CD8-positive, alpha-beta memory T cell (primary cell): ENCODE data around the gene ERMAP. TPM values are rescaled to one million over a fixed set of nuclear protein-coding genes. Genes with fewer than 3 reads are reported as not detected.
"Not testable (repeated sequence)": the region's sequence is repeated elsewhere in the genome, so short reads cannot be mapped to it uniquely, and the experiment has no call there.

Source experiments
- CTCF ChIA-PET: fragments of 350-600 bp; sonication (Branson Sonifier 250); formaldehyde crosslinking; loops from one replicate; lab custom pipeline; 2021; ENCODE audit warnings: antibody characterized with exemption; lab: Charles Lee
- POLR2A ChIA-PET: fragments of 350-600 bp; sonication (Branson Sonifier 250); formaldehyde crosslinking; loops from one replicate; lab custom pipeline; 2021; ENCODE audit warnings: antibody characterized with exemption; lab: Charles Lee
- DNase-seq, 5 donors: peaks; one replicate each; pipeline versions ENCODE4 v3.0.0 to v3.0.0-alpha.2; 2020 to 2022; ENCODE audit warnings: mixed read lengths in 1 of 5
- H3K27ac ChIP-seq: one replicate; pipeline ENCODE4 v1.7.0; 2013; ENCODE audit warnings: low read depth, mild to moderate bottlenecking, low read length, moderate library complexity
- H3K27me3 ChIP-seq: 2 replicates; pipeline ENCODE4 v1.7.0; 2013; ENCODE audit warnings: low read length, mild to moderate bottlenecking; ENCODE audit not compliant: insufficient read depth, poor library complexity, severe bottlenecking
- H3K36me3 ChIP-seq: 2 replicates; pipeline ENCODE4 v1.7.0; 2013; ENCODE audit warnings: mild to moderate bottlenecking, low read length, moderate library complexity; ENCODE audit not compliant: insufficient read depth
- H3K4me1 ChIP-seq: 2 replicates; pipeline ENCODE4 v1.7.0; 2013; ENCODE audit warnings: mild to moderate bottlenecking, low read length, moderate library complexity; ENCODE audit not compliant: insufficient read depth
- H3K4me3 ChIP-seq: 2 replicates; pipeline ENCODE4 v1.7.0; 2013; ENCODE audit warnings: mild to moderate bottlenecking, low read length
- H3K9me3 ChIP-seq: 2 replicates; pipeline ENCODE4 v1.7.0; 2013; ENCODE audit warnings: mild to moderate bottlenecking, low read length
- H3K27ac Mint-ChIP-seq, 8 donors: one replicate each; pipeline ENCODE4 v1.8.0; 2020 to 2021; ENCODE audit warnings: mixed read lengths in 8 of 8, mild to moderate bottlenecking in 6 of 8, inconsistent platforms in 3 of 8, moderate library complexity in 3 of 8
- H3K27me3 Mint-ChIP-seq, 2 donors: one replicate each; pipeline ENCODE4 v1.8.0; 2020 to 2021; ENCODE audit warnings: mixed read lengths in 2 of 2, mild to moderate bottlenecking in 1 of 2, moderate library complexity in 1 of 2
- H3K36me3 Mint-ChIP-seq, 3 donors: one replicate each; pipeline ENCODE4 v1.8.0; 2020 to 2021; ENCODE audit warnings: mixed read lengths in 3 of 3, inconsistent platforms in 1 of 3, mild to moderate bottlenecking in 1 of 3
- H3K4me1 Mint-ChIP-seq, 3 donors: one replicate each; pipeline ENCODE4 v1.8.0; 2020 to 2021; ENCODE audit warnings: mixed read lengths in 3 of 3, inconsistent platforms in 1 of 3, mild to moderate bottlenecking in 1 of 3
- H3K4me3 Mint-ChIP-seq, 7 donors: one replicate each; pipeline ENCODE4 v1.8.0; 2020 to 2021; ENCODE audit warnings: mixed read lengths in 7 of 7, mild to moderate bottlenecking in 6 of 7, moderate library complexity in 4 of 7, inconsistent platforms in 2 of 7
- H3K9me3 Mint-ChIP-seq, 5 donors: one replicate each; pipeline ENCODE4 v1.8.0; 2020 to 2022; ENCODE audit warnings: mixed read lengths in 5 of 5, mild to moderate bottlenecking in 3 of 5, moderate library complexity in 2 of 5, inconsistent platforms in 1 of 5
- polyA plus RNA-seq: library from polyadenylated mRNA; unstranded; fragments of 300-500 nt; fragmentation: Illumina TruSeq; gene quantifications from one replicate; pipeline ENCODE4 v1.2.3, GENCODE V29; 2021
- total RNA-seq, 2 experiments: library from RNA; stranded (reverse); gene quantifications; one replicate each; pipeline ENCODE4 v1.2.3, GENCODE V29; 2021

The ERMAP gene
- total and polyA plus RNA-seq, 3 experiments from 2014 or later, result 3.1 to 3.6 (median 3.5) TPM

DNA sequence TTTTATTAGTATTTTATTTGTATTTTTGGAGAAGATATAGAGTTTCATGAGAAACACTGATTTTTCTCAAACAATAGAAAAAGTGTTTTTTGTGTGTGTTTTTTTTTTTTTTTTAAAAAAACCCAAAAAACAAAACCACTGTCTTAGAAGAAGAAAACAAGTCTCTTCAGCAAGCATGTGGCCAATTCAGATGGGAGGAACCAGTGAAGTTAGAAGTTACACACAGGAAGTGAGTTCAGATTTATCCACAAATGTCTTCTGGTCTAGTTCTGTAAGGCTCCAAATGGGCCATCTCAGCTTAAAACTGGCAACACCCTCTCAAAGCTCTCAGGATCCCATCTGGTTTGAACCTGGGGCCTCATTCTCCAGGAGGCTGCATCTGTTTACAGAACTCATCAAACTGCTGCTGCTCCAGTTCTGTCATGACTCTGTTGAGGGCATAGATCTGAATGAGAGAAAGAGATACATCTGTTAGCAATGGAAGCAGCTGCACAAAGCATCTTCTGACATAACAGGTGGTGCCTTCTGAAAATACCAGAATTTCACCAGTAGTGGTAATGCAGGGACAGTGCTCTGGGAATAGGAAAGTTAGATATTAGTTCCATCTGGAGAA, 9.8 kb upstream of the ERMAP start:
- Histone ChIP-seq H3K36me3 (peaks cover 3% of the 10 kb centered on the region), H3K27me3 (no peaks in the 10 kb centered on the region), H3K9me3 (no peaks in the 10 kb centered on the region), H3K4me3 (no peak overlapping the region), H3K4me1 (no peaks in the 10 kb centered on the region), H3K27ac (no peak overlapping the region)
- POLR2A ChIA-PET, result no interaction called here
- H3K9me3 Mint-ChIP-seq, result no peaks in the 10 kb centered on the region
- no peak for DNase-seq
- CTCF ChIA-PET, result interaction anchor here (1.2 kb wide), 1 partner anchor 22 kb away, joined by 3 read pairs; the partner anchor contains the start of gene TMEM269
- H3K4me1 Mint-ChIP-seq, result peaks cover 4 to 13% (median 12%) of the 10 kb centered on the region in 3 donors
- peak overlapping the region in 1 of 8 donors; percentile 24 for H3K27ac Mint-ChIP-seq
- H3K27me3 Mint-ChIP-seq, result no peaks in the 10 kb centered on the region
- peaks cover 0 to 33% (median 8%) of the 10 kb centered on the region in 3 donors for H3K36me3 Mint-ChIP-seq
- no peak overlapping the region for H3K4me3 Mint-ChIP-seq

DNA sequence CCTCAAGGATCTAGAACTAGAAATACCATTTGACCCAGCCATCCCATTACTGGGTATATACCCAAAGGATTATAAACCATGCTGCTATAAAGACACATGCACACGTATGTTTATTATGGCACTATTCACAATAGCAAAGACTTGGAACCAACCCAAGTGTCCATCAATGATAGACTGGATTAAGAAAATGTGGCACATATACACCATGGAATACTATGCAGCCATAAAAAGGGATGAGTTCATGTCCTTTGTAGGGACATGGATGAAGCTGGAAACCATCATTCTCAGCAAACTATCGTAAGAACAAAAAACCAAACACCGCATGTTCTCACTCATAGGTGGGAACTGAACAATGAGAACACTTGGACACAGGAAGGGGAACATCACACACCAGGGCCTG, 2.1 kb upstream of the ERMAP start:
- H3K9me3 Mint-ChIP-seq, H3K27me3 ChIP-seq, H3K27ac ChIP-seq, POLR2A ChIA-PET, H3K27me3 Mint-ChIP-seq, DNase-seq, H3K36me3 ChIP-seq, H3K9me3 ChIP-seq, CTCF ChIA-PET, H3K4me3 ChIP-seq: not testable (repeated sequence)
- Mint-ChIP-seq H3K36me3 (peaks cover 0 to 18% (median 3%) of the 10 kb centered on the region in 3 donors), H3K27ac (peak overlapping the region in 1 of 8 donors; percentile 42), H3K4me1 (peaks cover 18 to 28% (median 26%) of the 10 kb centered on the region in 3 donors), H3K4me3 (peak overlapping the region in 1 of 7 donors; percentile 65)
- peaks cover 10% of the 10 kb centered on the region for H3K4me1 ChIP-seq

DNA sequence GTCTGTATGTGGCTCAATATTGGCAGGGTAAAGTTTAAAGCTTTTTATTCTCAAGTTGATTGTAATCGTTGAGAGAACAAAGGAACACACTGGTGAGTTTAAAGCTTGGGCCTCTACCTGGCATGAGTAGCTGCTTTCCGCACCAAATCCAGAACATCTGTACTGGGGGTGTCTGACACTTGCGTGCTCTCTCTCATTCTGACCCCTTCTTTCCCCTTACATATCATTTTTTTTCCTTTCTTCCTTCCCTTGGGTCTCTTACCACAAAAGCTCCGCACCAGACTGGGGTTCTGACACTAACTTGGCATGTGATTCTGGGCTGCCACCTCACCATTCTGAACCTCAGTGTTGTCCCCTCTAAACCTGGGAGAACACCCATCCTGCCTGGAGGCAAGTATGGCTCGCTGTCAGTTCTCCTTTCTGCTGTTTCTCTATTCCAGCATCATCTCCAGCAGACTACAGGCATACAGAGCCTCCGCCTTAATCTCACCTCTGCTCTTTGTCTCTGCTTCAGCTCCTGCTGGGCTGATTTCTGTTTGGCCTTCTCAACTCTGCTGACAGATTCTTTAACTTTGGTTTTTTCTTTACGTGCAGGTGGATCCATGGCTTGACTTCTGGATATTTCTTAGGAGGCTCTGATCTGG, 859 bp upstream of the ERMAP start:
- ChIA-PET CTCF (interaction anchor here (1.0 to 2.8 kb wide), 3 partner anchors 31 to 482 kb away, joined by 3 to 14 read pairs (median 3); partner anchors contain the start of genes P3H1 and ZNF691), POLR2A (interaction anchor here (1.2 to 3.6 kb wide), 3 partner anchors 31 to 158 kb away, joined by 3 to 30 read pairs (median 7); partner anchors contain the start of genes C1orf50, P3H1, PPIH and ZNF691)
- Histone ChIP-seq H3K36me3 (peaks cover 3% of the 10 kb centered on the region), H3K27ac (peak overlapping the region; percentile 76), H3K4me1 (peaks cover 10% of the 10 kb centered on the region), H3K27me3 (no peaks in the 10 kb centered on the region), H3K4me3 (peak overlapping the region; percentile 60), H3K9me3 (no peaks in the 10 kb centered on the region)
- DNase-seq, result peak in 3 of 5 donors; percentile 2 to 28 (median 3)
- Mint-ChIP-seq H3K9me3 (no peaks in the 10 kb centered on the region), H3K27ac (peak overlapping the region; percentile 84 to 98 (median 94)), H3K4me3 (peak overlapping the region; percentile 78 to 91 (median 85)), H3K36me3 (peaks cover 0 to 13% (median 5%) of the 10 kb centered on the region in 3 donors), H3K27me3 (no peaks in the 10 kb centered on the region), H3K4me1 (peaks cover 18 to 29% (median 26%) of the 10 kb centered on the region in 3 donors)

DNA sequence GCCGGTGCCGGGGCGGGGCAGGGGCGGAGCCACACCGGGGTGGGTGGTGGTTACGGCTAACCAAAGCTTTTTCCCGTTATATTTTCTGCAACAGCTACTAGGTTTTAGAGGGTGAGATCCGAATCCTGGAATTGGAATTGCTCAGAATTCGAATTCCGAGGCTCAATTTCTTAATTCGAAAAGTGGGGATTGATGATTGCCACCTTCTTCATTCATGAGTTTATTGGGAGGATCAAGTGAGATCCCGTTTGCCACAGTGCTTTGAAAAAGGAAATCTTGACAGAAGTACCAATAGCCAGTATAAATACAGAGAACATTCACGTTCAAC, 482 bp downstream of the ERMAP start:
- ChIA-PET CTCF (interaction anchor here (2.8 kb wide), 1 partner anchor 29 kb away, joined by 14 read pairs; the partner anchor contains the start of gene ZNF691), POLR2A (interaction anchor here (1.5 to 3.6 kb wide), 2 partner anchors 51 to 159 kb away, joined by 3 to 30 read pairs; partner anchors contain the start of genes C1orf50, P3H1 and PPIH)
- Histone ChIP-seq H3K27me3 (no peaks in the 10 kb centered on the region), H3K27ac (no peak overlapping the region), H3K36me3 (no peaks in the 10 kb centered on the region), H3K9me3 (no peaks in the 10 kb centered on the region), H3K4me1 (peaks cover 10% of the 10 kb centered on the region), H3K4me3 (peak overlapping the region; percentile 59)
- DNase-seq, result no peak
- H3K27ac Mint-ChIP-seq, result peak overlapping the region in 6 of 8 donors; percentile 24 to 78 (median 62)
- peak overlapping the region; percentile 72 to 91 (median 84) for H3K4me3 Mint-ChIP-seq
- H3K27me3 Mint-ChIP-seq, result no peaks in the 10 kb centered on the region
- H3K4me1 Mint-ChIP-seq, result peaks cover 18 to 29% (median 23%) of the 10 kb centered on the region in 3 donors
- H3K36me3 Mint-ChIP-seq, result peaks cover 0 to 10% (median 5%) of the 10 kb centered on the region in 3 donors
- no peaks in the 10 kb centered on the region for H3K9me3 Mint-ChIP-seq

DNA sequence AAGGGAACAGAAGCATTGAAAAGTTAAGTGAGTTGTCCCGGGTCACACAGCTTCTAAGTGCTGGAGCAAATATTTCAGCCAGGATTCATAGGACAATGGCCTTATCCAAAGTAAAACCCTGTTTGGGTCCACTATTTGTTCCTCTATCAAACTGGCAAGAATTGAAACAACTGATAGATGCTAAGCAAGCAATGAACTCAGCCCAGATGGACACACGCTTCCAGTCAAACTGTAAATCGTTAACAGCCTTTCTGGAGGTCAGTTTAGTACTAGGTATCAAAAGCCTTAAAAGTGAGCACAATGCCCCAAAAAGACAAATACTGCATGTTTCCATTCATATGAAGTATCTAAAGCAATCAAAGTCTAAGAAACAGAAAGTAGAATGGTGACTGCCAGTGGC, 1.1 kb downstream of the ERMAP start:
- H3K4me3 Mint-ChIP-seq, result peak overlapping the region; percentile 15 to 88 (median 83)
- H3K27me3 Mint-ChIP-seq, result no peaks in the 10 kb centered on the region
- ChIA-PET CTCF (interaction anchor here (2.8 kb wide), 1 partner anchor 29 kb away, joined by 14 read pairs; the partner anchor contains the start of gene ZNF691), POLR2A (interaction anchor here (1.5 to 3.6 kb wide), 2 partner anchors 51 to 160 kb away, joined by 3 to 30 read pairs; partner anchors contain the start of genes C1orf50, P3H1 and PPIH)
- Histone ChIP-seq H3K27ac (no peak overlapping the region), H3K4me1 (peaks cover 10% of the 10 kb centered on the region), H3K36me3 (no peaks in the 10 kb centered on the region), H3K27me3 (no peaks in the 10 kb centered on the region), H3K4me3 (no peak overlapping the region), H3K9me3 (no peaks in the 10 kb centered on the region)
- peaks cover 0 to 9% (median 5%) of the 10 kb centered on the region in 3 donors for H3K36me3 Mint-ChIP-seq
- H3K27ac Mint-ChIP-seq, result peak overlapping the region in 4 of 8 donors; percentile 7 to 78 (median 60)
- H3K4me1 Mint-ChIP-seq, result peaks cover 18 to 29% (median 23%) of the 10 kb centered on the region in 3 donors
- no peak for DNase-seq
- no peaks in the 10 kb centered on the region for H3K9me3 Mint-ChIP-seq

DNA sequence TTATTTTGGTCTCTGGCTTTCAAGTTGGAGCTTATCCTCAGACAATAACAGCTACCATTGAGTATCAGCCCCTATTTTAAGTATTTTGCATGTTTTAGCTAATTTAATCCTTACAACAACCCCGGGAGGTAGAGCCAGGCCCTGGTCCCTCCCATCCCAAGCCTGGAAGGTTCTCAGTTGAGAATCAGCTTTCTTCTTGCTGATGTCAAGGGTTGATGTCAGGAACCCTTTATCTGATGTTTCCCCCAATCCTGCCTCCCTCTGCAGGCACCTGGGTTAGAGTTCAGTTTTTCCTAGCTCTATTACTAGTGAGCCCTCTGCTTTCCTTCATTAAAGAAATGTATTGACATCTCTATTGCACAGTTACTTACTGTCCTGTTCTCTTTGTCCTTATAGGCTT, 3.9 kb downstream of the ERMAP start:
- H3K27ac Mint-ChIP-seq, result peak overlapping the region in 3 of 8 donors; percentile 25 to 83 (median 59)

DNA sequence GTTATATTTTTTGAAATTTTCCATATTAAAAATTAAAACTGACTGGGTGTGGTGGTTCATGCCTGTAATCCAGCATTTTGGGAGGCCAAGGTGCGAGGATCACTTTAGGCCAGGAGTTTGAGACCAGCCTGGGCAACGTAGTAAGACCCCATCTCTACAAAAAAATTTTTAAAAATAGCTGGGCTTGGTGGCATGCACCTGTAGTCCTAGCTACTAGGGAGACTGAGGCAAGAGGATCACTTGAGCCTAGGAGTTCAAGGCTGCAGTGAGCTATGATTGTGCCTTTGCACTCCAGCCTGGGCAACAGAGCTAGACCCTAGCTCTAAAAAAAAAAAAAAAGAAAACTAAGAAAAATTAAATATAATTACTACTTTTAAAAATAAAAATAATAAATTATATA, 4.8 kb downstream of the ERMAP start:
- H3K4me3 ChIP-seq, result no peak overlapping the region
- Mint-ChIP-seq H3K27ac (no peak overlapping the region), H3K4me3 (no peak overlapping the region), H3K9me3 (no peaks in the 10 kb centered on the region), H3K27me3 (no peaks in the 10 kb centered on the region), H3K36me3 (peaks cover 0 to 3% (median 0%) of the 10 kb centered on the region in 3 donors), H3K4me1 (peaks cover 8 to 14% (median 10%) of the 10 kb centered on the region in 3 donors)
- ChIA-PET POLR2A (interaction anchor here (1.4 kb wide), 1 partner anchor 24 kb away, joined by 5 read pairs; the partner anchor contains the start of gene ZNF691), CTCF (interaction anchor here (1.8 kb wide), 1 partner anchor 25 kb away, joined by 6 read pairs; the partner anchor contains the start of gene ZNF691)
- H3K36me3 ChIP-seq, result no peaks in the 10 kb centered on the region
- H3K27ac ChIP-seq, result no peak overlapping the region
- H3K4me1 ChIP-seq, result no peaks in the 10 kb centered on the region
- H3K9me3 ChIP-seq, result no peaks in the 10 kb centered on the region
- H3K27me3 ChIP-seq, result no peaks in the 10 kb centered on the region
- no peak for DNase-seq

More for the DNA sequence above, 3.9 kb downstream of the ERMAP start:
- peaks cover 16 to 22% (median 19%) of the 10 kb centered on the region in 3 donors for H3K4me1 Mint-ChIP-seq
- Histone ChIP-seq H3K4me1 (peaks cover 8% of the 10 kb centered on the region), H3K9me3 (no peaks in the 10 kb centered on the region), H3K27ac (no peak overlapping the region), H3K4me3 (no peak overlapping the region), H3K36me3 (no peaks in the 10 kb centered on the region), H3K27me3 (no peaks in the 10 kb centered on the region)
- no peaks in the 10 kb centered on the region for H3K27me3 Mint-ChIP-seq
- ChIA-PET CTCF (interaction anchor here (1.8 kb wide), 1 partner anchor 25 kb away, joined by 6 read pairs; the partner anchor contains the start of gene ZNF691), POLR2A (interaction anchor here (1.4 kb wide), 1 partner anchor 25 kb away, joined by 5 read pairs; the partner anchor contains the start of gene ZNF691)
- peaks cover 0 to 3% (median 2%) of the 10 kb centered on the region in 3 donors for H3K36me3 Mint-ChIP-seq
- DNase-seq, result no peak
- no peak overlapping the region for H3K4me3 Mint-ChIP-seq
- H3K9me3 Mint-ChIP-seq, result no peaks in the 10 kb centered on the region
